CD4-positive, alpha-beta T cell treated with Interferon gamma for 1 hour (primary cell): Measurements from ENCODE around the gene ADCY2.

ENCODE experiments used
- DNase-seq: peaks from one replicate; pipeline ENCODE4 v3.0.0-alpha.2; 2020

Gene ADCY2

DNA sequence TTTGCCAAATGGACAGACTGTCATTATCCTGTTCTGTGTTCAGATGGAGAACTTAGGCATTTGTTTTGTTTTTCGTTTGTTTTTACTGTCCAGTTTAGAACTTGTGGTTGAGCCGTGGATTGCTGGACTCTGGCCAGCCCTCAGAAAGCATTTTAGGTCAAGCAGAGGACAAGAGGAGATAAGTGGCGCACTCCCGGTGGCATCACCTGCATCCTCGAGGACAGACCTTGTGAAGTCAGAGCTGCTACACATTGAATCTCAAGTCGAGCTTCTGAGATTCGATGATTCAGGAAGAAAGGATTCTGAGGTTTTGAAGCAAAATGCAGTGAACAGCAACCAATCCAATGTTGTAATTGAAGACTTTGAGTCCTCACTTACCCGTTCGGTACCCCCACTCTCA lies 481.9 kb downstream of the ADCY2 start:
- no peak for DNase-seq

DNA sequence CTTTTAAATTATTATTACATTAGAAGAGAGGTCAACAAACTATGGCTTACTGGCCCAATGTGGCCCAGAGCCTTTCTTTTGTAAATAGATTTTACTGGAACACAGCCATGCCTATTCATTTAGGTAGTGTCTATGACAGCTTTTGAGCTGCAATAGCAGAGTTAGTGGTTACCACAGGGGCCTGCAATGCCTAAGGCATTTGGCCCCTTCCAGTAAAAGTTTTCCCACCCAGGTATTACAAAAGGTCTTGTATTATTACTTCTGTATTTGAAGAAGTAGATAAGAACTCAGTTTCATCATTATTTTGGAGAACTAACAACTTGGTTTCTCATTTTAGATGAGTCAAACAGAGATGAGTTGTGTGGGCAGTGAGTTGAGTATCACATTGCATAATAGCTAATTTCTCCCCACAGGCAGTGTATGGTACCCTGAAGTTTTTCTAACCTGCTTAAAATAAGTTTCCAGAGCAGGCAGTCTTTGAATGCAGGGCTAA lies 482.5 kb downstream of the ADCY2 start:
- no peak for DNase-seq
